ENCODE data around the gene PCID2. TPM values are rescaled to one million over a fixed set of nuclear protein-coding genes. Genes with fewer than 3 reads are reported as not detected.
A peak's percentile ranks its signal among the peaks of the same experiment; 100 is the strongest.
"Not testable (repeated sequence)": the region's sequence is repeated elsewhere in the genome, so short reads cannot be mapped to it uniquely, and the experiment has no call there.

Gene PCID2
- total RNA-seq, 1 donor from 2014 or later: 99.6 TPM

DNA sequence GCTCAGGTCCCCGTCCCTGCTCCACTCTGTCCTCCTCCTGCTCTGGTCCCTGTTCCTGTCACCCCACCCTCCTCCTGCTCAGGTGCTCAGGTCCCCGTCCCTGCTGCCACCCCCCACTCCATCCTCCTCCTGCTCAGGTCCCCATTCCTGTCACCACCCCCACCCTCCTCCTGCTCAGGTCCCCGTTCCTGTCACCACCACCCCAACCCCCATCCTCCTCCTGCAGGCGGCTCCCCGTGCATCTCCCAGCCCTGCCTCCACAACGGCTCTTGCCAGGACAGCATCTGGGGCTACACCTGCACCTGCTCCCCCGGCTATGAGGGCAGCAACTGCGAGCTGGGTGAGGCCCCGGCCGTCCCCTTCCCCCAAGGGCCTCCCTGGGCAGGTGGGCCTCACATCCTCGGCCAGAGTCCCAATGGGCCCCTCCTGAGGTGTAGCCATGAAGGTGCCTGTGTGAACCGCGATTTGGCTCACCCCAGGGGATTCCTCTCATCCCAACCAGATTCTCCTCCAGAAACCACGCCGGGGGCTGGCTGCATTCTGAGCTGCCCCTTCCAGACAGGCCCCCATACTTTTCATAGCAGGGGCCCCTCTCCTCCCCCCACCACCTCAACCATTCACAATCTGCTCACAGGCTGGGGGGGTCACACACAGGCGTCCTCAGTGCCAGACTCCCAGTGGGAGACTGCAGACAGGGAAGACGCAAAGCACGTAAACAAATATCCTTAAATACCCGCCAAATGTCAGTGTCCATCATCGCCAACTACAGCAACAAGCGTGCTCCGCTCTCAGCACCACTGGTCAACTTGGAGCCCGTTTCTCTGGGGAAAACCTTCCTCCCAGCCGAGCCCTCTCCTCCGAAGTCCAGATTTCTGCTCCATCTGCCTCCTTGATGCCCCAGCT, 45.4 kb downstream of the PCID2 start:
- Histone ChIP-seq H3K9me3 (ENCODE audit: low read depth) (no peaks in the 10 kb centered on the region), H3K27ac (no peak overlapping the region), H3F3A (ENCODE audit: low read depth) (peaks cover 8% of the 10 kb centered on the region), H3K79me2 (ENCODE audit: low read depth) (no peaks in the 10 kb centered on the region), H3K4me1 (peaks cover 24% of the 10 kb centered on the region), H3K4me2 (no peak overlapping the region), H3K36me3 (no peaks in the 10 kb centered on the region), H3K27me3 (peaks cover 19% of the 10 kb centered on the region), H4K20me1 (ENCODE audit: low read depth) (no peaks in the 10 kb centered on the region), H3K9ac (no peak overlapping the region), H2AFZ (replicated peaks) (no peak overlapping the region), H3K4me3 (no peak overlapping the region)
- TF ChIP-seq EZH2 (IDR thresholded peaks at IDR 0.05): no peak
- no peak for TF ChIP-seq EZH2phosphoT487 (IDR thresholded peaks at IDR 0.05)
- TF ChIP-seq, protein P1, sequence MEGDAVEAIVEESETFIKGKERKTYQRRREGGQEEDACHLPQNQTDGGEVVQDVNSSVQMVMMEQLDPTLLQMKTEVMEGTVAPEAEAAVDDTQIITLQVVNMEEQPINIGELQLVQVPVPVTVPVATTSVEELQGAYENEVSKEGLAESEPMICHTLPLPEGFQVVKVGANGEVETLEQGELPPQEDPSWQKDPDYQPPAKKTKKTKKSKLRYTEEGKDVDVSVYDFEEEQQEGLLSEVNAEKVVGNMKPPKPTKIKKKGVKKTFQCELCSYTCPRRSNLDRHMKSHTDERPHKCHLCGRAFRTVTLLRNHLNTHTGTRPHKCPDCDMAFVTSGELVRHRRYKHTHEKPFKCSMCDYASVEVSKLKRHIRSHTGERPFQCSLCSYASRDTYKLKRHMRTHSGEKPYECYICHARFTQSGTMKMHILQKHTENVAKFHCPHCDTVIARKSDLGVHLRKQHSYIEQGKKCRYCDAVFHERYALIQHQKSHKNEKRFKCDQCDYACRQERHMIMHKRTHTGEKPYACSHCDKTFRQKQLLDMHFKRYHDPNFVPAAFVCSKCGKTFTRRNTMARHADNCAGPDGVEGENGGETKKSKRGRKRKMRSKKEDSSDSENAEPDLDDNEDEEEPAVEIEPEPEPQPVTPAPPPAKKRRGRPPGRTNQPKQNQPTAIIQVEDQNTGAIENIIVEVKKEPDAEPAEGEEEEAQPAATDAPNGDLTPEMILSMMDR (IDR thresholded peaks at IDR 0.05): no peak
- DNase-seq (ENCODE audit: low spot score): no peak
- peak overlapping the region; percentile 30 for H3K27ac Mint-ChIP-seq
- peaks cover 10% of the 10 kb centered on the region for H3K27me3 Mint-ChIP-seq (ENCODE audit: insufficient read depth, low read depth)
- H3K9me3 Mint-ChIP-seq: no peaks in the 10 kb centered on the region
- no peak overlapping the region for H3K4me3 Mint-ChIP-seq
- H3K36me3 Mint-ChIP-seq: peaks cover 4% of the 10 kb centered on the region
- peaks cover 28% of the 10 kb centered on the region for H3K4me1 Mint-ChIP-seq

DNA sequence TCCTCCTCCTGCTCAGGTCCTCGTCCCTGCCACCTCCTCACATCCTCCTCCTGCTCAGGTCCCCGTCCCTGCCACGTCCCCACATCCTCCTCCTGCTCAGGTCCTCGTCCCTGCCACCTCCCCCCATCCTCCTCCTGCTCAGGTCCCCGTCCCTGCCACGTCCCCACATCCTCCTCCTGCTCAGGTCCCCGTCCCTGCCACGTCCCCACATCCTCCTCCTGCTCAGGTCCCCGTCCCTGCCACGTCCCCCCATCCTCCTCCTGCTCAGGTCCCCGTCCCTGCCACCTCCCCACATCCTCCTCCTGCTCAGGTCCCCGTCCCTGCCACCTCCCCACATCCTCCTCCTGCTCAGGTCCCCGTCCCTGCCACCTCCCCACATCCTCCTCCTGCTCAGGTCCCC, 46.5 kb downstream of the PCID2 start:
- not testable (repeated sequence) for H3K4me3 Mint-ChIP-seq; H3K27me3 Mint-ChIP-seq (ENCODE audit: insufficient read depth, low read depth); H3K9me3 Mint-ChIP-seq

DNA sequence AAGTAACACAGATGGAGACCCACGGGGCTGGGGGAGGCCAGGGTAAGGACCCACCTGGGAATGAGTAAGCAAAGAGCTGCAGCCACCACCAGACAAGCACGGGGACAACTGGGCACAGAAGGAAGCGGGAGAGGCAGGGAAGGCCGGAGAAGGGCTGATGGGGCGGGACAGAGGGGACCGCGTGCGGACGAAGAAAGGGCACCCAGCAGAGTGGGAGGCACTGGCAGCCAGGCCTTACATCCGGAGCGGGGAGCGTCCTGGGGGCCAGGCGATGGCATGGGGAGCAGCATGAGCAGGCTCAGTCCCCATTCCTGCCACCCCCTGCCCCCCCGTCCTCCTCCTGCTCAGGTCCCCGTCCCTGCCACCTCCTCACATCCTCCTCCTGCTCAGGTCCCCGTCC, 47.0 kb downstream of the PCID2 start:
- H3K27me3 ChIP-seq: peaks cover 19% of the 10 kb centered on the region
- no peaks in the 10 kb centered on the region for H3K9me3 ChIP-seq (ENCODE audit: low read depth)
- peak overlapping the region; percentile 10 for H2AFZ ChIP-seq (replicated peaks)
- H3F3A ChIP-seq (ENCODE audit: low read depth): peaks cover 14% of the 10 kb centered on the region
- no peak overlapping the region for H3K27ac ChIP-seq
- no peaks in the 10 kb centered on the region for H3K79me2 ChIP-seq (ENCODE audit: low read depth)
- Mint-ChIP-seq H3K27ac (peak overlapping the region; percentile 42), H3K4me3 (peak overlapping the region; percentile 30), H3K4me1 (peaks cover 30% of the 10 kb centered on the region), H3K9me3 (no peaks in the 10 kb centered on the region), H3K36me3 (no peaks in the 10 kb centered on the region), H3K27me3 (ENCODE audit: insufficient read depth, low read depth) (peaks cover 10% of the 10 kb centered on the region)
- no peaks in the 10 kb centered on the region for H4K20me1 ChIP-seq (ENCODE audit: low read depth)
- no peak for DNase-seq (ENCODE audit: low spot score)
- no peaks in the 10 kb centered on the region for H3K36me3 ChIP-seq
- H3K9ac ChIP-seq: no peak overlapping the region
- H3K4me3 ChIP-seq: no peak overlapping the region
- no peak overlapping the region for H3K4me2 ChIP-seq
- TF ChIP-seq EZH2 (IDR thresholded peaks at IDR 0.05) (no peak), EZH2phosphoT487 (IDR thresholded peaks at IDR 0.05) (no peak)
- TF ChIP-seq, protein P1 (IDR thresholded peaks at IDR 0.05): no peak
- H3K4me1 ChIP-seq: peaks cover 24% of the 10 kb centered on the region

More for the DNA sequence above, 46.5 kb downstream of the PCID2 start:
- H3K4me1 Mint-ChIP-seq: peaks cover 30% of the 10 kb centered on the region
- H4K20me1 ChIP-seq (ENCODE audit: low read depth); H3K36me3 ChIP-seq; H2AFZ ChIP-seq (replicated peaks); H3K4me2 ChIP-seq; H3K9ac ChIP-seq; H3K36me3 Mint-ChIP-seq; H3K27ac ChIP-seq; H3K27ac Mint-ChIP-seq; H3K9me3 ChIP-seq (ENCODE audit: low read depth); H3K4me3 ChIP-seq; DNase-seq (ENCODE audit: low spot score); H3K79me2 ChIP-seq (ENCODE audit: low read depth): not testable (repeated sequence)
- Histone ChIP-seq H3K4me1 (peaks cover 24% of the 10 kb centered on the region), H3F3A (ENCODE audit: low read depth) (peaks cover 12% of the 10 kb centered on the region), H3K27me3 (peaks cover 19% of the 10 kb centered on the region)

DNA sequence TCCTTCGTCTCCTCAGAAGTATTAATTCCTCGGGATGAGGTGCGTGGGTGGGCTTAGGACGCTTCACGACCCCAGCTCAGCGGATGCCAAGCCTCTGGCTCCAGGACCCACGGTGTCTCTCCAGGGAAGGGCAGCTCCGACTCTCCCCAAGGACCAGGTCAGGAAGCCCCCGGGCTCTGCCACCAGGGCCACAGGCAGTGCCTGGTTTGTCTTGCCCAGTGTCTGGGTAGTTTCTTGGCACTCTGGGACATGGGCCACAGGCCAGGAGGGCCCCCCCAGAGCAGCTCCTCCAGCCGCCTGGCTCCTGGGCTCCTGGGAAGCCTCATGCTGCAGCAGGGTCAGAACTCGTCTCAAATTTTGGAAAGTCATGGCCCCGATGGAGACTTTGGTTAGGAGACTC, 47.5 kb downstream of the PCID2 start:
- peak overlapping the region; percentile 30 for H3K4me3 Mint-ChIP-seq
- Histone ChIP-seq H3K9me3 (ENCODE audit: low read depth) (no peaks in the 10 kb centered on the region), H3K4me1 (peaks cover 24% of the 10 kb centered on the region), H3K4me2 (no peak overlapping the region), H3K79me2 (ENCODE audit: low read depth) (no peaks in the 10 kb centered on the region), H2AFZ (replicated peaks) (peak overlapping the region; percentile 10), H3K27ac (no peak overlapping the region), H3K36me3 (no peaks in the 10 kb centered on the region), H3K4me3 (no peak overlapping the region), H3K9ac (no peak overlapping the region), H3K27me3 (peaks cover 19% of the 10 kb centered on the region), H3F3A (ENCODE audit: low read depth) (peaks cover 14% of the 10 kb centered on the region), H4K20me1 (ENCODE audit: low read depth) (no peaks in the 10 kb centered on the region)
- H3K9me3 Mint-ChIP-seq: no peaks in the 10 kb centered on the region
- no peak for DNase-seq (ENCODE audit: low spot score)
- H3K27ac Mint-ChIP-seq: peak overlapping the region; percentile 42
- no peak for TF ChIP-seq EZH2 (IDR thresholded peaks at IDR 0.05)
- TF ChIP-seq, protein P1 (IDR thresholded peaks at IDR 0.05): no peak
- no peak for TF ChIP-seq EZH2phosphoT487 (IDR thresholded peaks at IDR 0.05)
- peaks cover 8% of the 10 kb centered on the region for H3K27me3 Mint-ChIP-seq (ENCODE audit: insufficient read depth, low read depth)
- no peaks in the 10 kb centered on the region for H3K36me3 Mint-ChIP-seq
- H3K4me1 Mint-ChIP-seq: peaks cover 30% of the 10 kb centered on the region
